Skeletal muscle satellite cell (primary cell): Measurements from ENCODE around the gene SPATA4.
"Not testable (repeated sequence)": the region's sequence is repeated elsewhere in the genome, so short reads cannot be mapped to it uniquely, and the experiment has no call there.

Experiments
- H3K27me3 ChIP-seq: 2 replicates; pipeline ENCODE4 v1.7.0; 2013; ENCODE audit warnings: low read length; ENCODE audit not compliant: control insufficient read depth, insufficient read depth
- H3K36me3 ChIP-seq: 2 replicates; pipeline ENCODE4 v1.7.0; 2013; ENCODE audit warnings: mild to moderate bottlenecking, control low read depth, low read length; ENCODE audit not compliant: insufficient read depth
- H3K4me1 ChIP-seq: 2 replicates; pipeline ENCODE4 v1.7.0; 2013; ENCODE audit warnings: low read length; ENCODE audit not compliant: control insufficient read depth, insufficient read depth
- H3K4me2 ChIP-seq: 2 replicates; pipeline ENCODE4 v1.7.0; 2013; ENCODE audit warnings: mild to moderate bottlenecking, low read length
- H3K4me3 ChIP-seq: 2 replicates; pipeline ENCODE4 v1.7.0; 2013; ENCODE audit warnings: low read length
- H3K9ac ChIP-seq: 2 replicates; pipeline ENCODE4 v1.7.0; 2013; ENCODE audit warnings: mild to moderate bottlenecking, low read depth, low read length, moderate library complexity
- H3K9me3 ChIP-seq: replicated peaks from 2 replicates; pipeline ENCODE4 v1.7.0; 2013; ENCODE audit warnings: mild to moderate bottlenecking, control low read depth, low read length

SPATA4 gene

GRCh38 chr4:176212351-176212750 lies 17.0 kb upstream of the SPATA4 start:
- not testable (repeated sequence) for H3K4me3 ChIP-seq, H3K4me2 ChIP-seq, H3K9me3 ChIP-seq, H3K4me1 ChIP-seq, H3K9ac ChIP-seq, H3K27me3 ChIP-seq
- peaks cover 39% of the 10 kb centered on the region for H3K36me3 ChIP-seq

- Histone ChIP-seq H3K9ac (no peak overlapping the region), H3K4me3 (no peak overlapping the region), H3K4me1 (no peaks in the 10 kb centered on the region), H3K4me2 (no peak overlapping the region), H3K9me3 (no peaks in the 10 kb centered on the region), H3K36me3 (peaks cover 23% of the 10 kb centered on the region), H3K27me3 (peaks cover 5% of the 10 kb centered on the region)
These were observed 15.4 kb upstream of the SPATA4 start for GRCh38 chr4:176210579-176211296.

- Histone ChIP-seq H3K9me3 (no peaks in the 10 kb centered on the region), H3K4me1 (no peaks in the 10 kb centered on the region), H3K4me2 (no peak overlapping the region), H3K4me3 (no peak overlapping the region), H3K9ac (no peak overlapping the region), H3K27me3 (peaks cover 5% of the 10 kb centered on the region), H3K36me3 (peaks cover 17% of the 10 kb centered on the region)
These were observed 14.7 kb upstream of the SPATA4 start for GRCh38 chr4:176210101-176210500.

- Histone ChIP-seq H3K27me3 (peaks cover 5% of the 10 kb centered on the region), H3K4me3 (no peak overlapping the region), H3K36me3 (peaks cover 11% of the 10 kb centered on the region), H3K4me1 (no peaks in the 10 kb centered on the region), H3K9me3 (no peaks in the 10 kb centered on the region), H3K9ac (no peak overlapping the region), H3K4me2 (no peak overlapping the region)
These were observed 14.2 kb upstream of the SPATA4 start for GRCh38 chr4:176209535-176209934.

DNA sequence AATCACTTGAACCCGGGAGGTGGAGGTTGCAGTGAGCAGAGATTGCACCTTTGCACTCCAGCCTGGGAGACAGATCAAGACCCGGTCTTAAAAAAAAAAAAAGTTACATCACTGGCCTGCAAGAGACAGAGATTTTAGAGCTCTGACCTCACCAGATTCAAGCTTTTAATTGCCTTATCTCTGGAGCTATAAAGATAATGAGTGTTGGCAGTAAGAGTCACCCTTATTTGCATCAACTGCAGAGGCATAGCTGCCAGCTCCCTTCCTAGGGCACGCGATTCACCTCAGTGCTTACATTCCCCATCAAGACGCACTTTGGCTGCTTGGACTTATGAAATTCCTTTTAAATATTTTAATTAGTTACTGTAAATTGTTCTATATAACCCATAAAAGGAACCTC lies 12.5 kb upstream of the SPATA4 start:
- no peaks in the 10 kb centered on the region for H3K36me3 ChIP-seq
- no peaks in the 10 kb centered on the region for H3K4me1 ChIP-seq

GRCh38 chr4:176205299-176205698 lies 9.9 kb upstream of the SPATA4 start:
- no peaks in the 10 kb centered on the region for H3K9me3 ChIP-seq
- H3K27me3 ChIP-seq = peaks cover 5% of the 10 kb centered on the region
- no peak overlapping the region for H3K4me3 ChIP-seq
- H3K9ac ChIP-seq = no peak overlapping the region
- H3K4me1 ChIP-seq = no peaks in the 10 kb centered on the region
- no peak overlapping the region for H3K4me2 ChIP-seq
- H3K36me3 ChIP-seq = no peaks in the 10 kb centered on the region

More for the DNA sequence above, 12.5 kb upstream of the SPATA4 start:
- no peaks in the 10 kb centered on the region for H3K9me3 ChIP-seq
- H3K9ac ChIP-seq = no peak overlapping the region
- H3K4me2 ChIP-seq = no peak overlapping the region
- H3K4me3 ChIP-seq = no peak overlapping the region
- peaks cover 5% of the 10 kb centered on the region for H3K27me3 ChIP-seq

GRCh38 chr4:176198316-176198903 lies 3.0 kb upstream of the SPATA4 start:
- Histone ChIP-seq H3K27me3 (no peaks in the 10 kb centered on the region), H3K36me3 (no peaks in the 10 kb centered on the region), H3K4me2 (no peak overlapping the region), H3K9ac (no peak overlapping the region), H3K4me3 (no peak overlapping the region), H3K4me1 (peaks cover 19% of the 10 kb centered on the region), H3K9me3 (no peaks in the 10 kb centered on the region)

DNA sequence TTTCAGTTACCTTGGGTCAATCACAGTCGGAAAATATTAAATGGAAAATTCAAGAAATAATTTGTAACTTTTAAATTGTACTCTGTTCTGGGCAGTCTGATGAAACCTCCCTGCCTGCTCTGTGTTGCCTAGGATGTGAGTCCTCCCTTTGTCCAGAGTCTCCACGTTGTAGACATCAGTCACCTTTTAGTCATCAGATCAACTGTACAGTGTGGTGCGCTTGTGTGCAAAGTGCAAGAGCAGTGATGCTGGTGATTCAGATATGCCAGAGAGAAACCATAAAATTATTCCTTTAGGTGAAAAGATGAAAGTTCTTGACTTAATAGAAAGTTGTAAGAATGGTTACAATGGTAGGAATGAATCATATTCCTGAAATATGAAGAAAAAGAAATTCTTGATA lies 1.4 kb downstream of the SPATA4 start:
- Histone ChIP-seq H3K9ac (peak overlapping the region; percentile 63), H3K4me1 (peaks cover 37% of the 10 kb centered on the region), H3K4me2 (peak overlapping the region; percentile 49), H3K36me3 (no peaks in the 10 kb centered on the region), H3K4me3 (no peak overlapping the region), H3K9me3 (no peaks in the 10 kb centered on the region), H3K27me3 (no peaks in the 10 kb centered on the region)

- Histone ChIP-seq H3K27me3 (no peaks in the 10 kb centered on the region), H3K4me2 (peak overlapping the region; percentile 49), H3K36me3 (no peaks in the 10 kb centered on the region), H3K4me3 (no peak overlapping the region), H3K9me3 (no peaks in the 10 kb centered on the region), H3K4me1 (peaks cover 37% of the 10 kb centered on the region), H3K9ac (peak overlapping the region; percentile 62)
These were observed 2.3 kb downstream of the SPATA4 start for GRCh38 chr4:176193126-176193525.

DNA sequence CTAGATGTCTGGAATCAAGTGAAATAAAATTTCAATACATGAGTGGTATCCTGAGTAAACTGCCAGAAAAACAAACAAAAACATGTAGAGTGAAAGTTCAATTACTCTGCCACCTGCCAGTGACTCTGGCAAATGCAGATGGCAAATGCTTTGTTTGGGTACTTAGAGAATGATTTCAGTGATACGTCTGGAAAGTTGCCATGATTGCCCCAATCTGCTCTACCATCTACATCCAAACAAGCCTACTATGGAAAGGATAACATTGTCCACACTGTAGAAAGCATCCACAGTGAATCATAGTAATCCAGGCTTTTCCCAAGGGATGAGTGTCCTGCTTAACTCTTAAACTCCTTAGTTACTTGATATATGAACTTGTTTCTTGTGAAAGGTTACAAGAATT lies 3.4 kb downstream of the SPATA4 start:
- Histone ChIP-seq H3K9me3 (no peaks in the 10 kb centered on the region), H3K4me2 (no peak overlapping the region), H3K4me3 (no peak overlapping the region), H3K4me1 (peaks cover 47% of the 10 kb centered on the region), H3K27me3 (no peaks in the 10 kb centered on the region), H3K9ac (no peak overlapping the region), H3K36me3 (no peaks in the 10 kb centered on the region)

DNA sequence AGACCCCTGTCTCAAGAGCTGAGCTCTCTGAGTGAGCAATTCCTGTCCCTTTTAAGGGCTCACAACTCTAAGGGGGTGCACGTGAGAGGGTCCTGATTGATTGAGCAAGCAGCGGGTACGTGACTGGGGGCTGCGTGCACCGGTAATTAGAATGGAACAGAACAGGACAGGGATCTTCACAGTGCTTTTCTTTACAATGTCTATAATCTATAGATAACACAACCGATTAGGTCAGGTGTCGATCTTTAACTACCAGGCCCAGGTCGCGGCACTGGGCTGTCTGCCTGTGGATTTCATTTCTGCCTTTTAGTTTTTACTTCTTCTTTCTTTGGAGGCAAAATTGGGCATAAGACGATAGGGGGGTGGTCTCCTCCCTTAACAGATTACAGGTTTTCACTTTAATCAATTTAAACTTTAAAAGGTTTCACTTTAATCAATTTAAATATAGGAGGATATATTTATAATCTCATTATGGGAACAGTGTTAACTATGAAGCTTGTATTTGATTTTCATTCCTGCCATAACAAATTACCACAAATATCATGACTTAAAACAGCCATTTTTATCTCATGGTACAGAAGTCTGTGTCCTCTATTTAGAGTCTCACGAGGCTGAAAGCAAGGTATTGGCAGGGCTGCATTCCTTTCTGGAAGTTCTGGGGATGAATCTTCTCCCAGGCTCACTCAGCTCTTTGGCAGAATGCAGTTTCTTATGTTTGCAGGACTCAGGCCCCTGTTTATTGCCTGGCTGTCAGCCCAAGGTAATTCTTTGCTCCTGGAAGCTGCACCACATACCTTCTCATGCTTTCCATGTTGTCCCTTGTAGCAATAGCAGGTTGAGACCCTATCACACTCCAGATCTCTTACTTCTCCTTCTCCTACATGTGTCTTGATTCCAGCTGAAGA lies 5.2 kb downstream of the SPATA4 start:
- no peak overlapping the region for H3K4me2 ChIP-seq
- no peak overlapping the region for H3K4me3 ChIP-seq
- no peaks in the 10 kb centered on the region for H3K9me3 ChIP-seq
- H3K4me1 ChIP-seq = peaks cover 56% of the 10 kb centered on the region
- H3K9ac ChIP-seq = no peak overlapping the region
- no peaks in the 10 kb centered on the region for H3K36me3 ChIP-seq
- no peaks in the 10 kb centered on the region for H3K27me3 ChIP-seq
